ENCODE results near the gene DDA1. TPM values are rescaled to one million over a fixed set of nuclear protein-coding genes. Genes with fewer than 3 reads are reported as not detected.

Gene DDA1
- total and polyA plus RNA-seq, 2 of the 13 experiments (the other 11 are each of a cell fraction or from before 2014, with no cell fraction given), result 24.5 to 26.0 TPM

GRCh38 chr19:17340302-17340870 is 31.0 kb downstream of the DDA1 start (continued):
- TF ChIP-seq NR2F6 (IDR thresholded peaks at IDR 0.05) (no peak), NR2F6 (CRISPR knock-in tag; IDR thresholded peaks at IDR 0.05) (no peak), HIC2 (CRISPR knock-in tag; IDR thresholded peaks at IDR 0.05; ENCODE audit: low read depth) (peak; percentile 93), PBX3 (CRISPR knock-in tag; IDR thresholded peaks at IDR 0.05; ENCODE audit: borderline replicate concordance) (no peak), BRCA1 (CRISPR knock-in tag; IDR thresholded peaks at IDR 0.05) (no peak), ZNF329 (CRISPR knock-in tag; IDR thresholded peaks at IDR 0.05; ENCODE audit: low read depth) (no peak), SRSF1 (optimal IDR thresholded peaks at IDR 0.05; ENCODE audit: low read depth, low read length) (no peak), SALL2 (CRISPR knock-in tag; IDR thresholded peaks at IDR 0.05) (peak; percentile 24; the same call in 1 of the 2 replicates), ISL2 (CRISPR knock-in tag; IDR thresholded peaks at IDR 0.05) (no peak), ETS1 (CRISPR knock-in tag; IDR thresholded peaks at IDR 0.05) (no peak), ARNT2 (CRISPR knock-in tag; IDR thresholded peaks at IDR 0.05; ENCODE audit: low read depth) (no peak), NRL (CRISPR knock-in tag; IDR thresholded peaks at IDR 0.05; ENCODE audit: borderline replicate concordance) (no peak), MLLT10 (CRISPR knock-in tag; IDR thresholded peaks at IDR 0.05) (no peak), HDAC1 (CRISPR knock-in tag; IDR thresholded peaks at IDR 0.05) (no peak), ZNF780A (CRISPR knock-in tag; IDR thresholded peaks at IDR 0.05) (no peak), ZNF605 (CRISPR knock-in tag; IDR thresholded peaks at IDR 0.05) (no peak), SNAPC2 (CRISPR knock-in tag; IDR thresholded peaks at IDR 0.05) (no peak), JUN (CRISPR knock-in tag; IDR thresholded peaks at IDR 0.05) (no peak), NCOA1 (CRISPR knock-in tag; IDR thresholded peaks at IDR 0.05) (no peak), YY1 (IDR thresholded peaks at IDR 0.05; ENCODE audit: insufficient read depth, insufficient replicate concordance, low read depth, low read length) (no peak), RAD21 (CRISPR knock-in tag; IDR thresholded peaks at IDR 0.05) (no peak), EHMT2 (IDR thresholded peaks at IDR 0.05; ENCODE audit: borderline replicate concordance, low read depth, low read length) (no peak), NFYB (CRISPR knock-in tag; IDR thresholded peaks at IDR 0.05) (no peak), HNRNPUL1 (IDR thresholded peaks at IDR 0.05; ENCODE audit: low read depth, low read length) (no peak), ZSCAN21 (CRISPR knock-in tag; IDR thresholded peaks at IDR 0.05; ENCODE audit: borderline replicate concordance) (0 out of 2 replicates have a peak, but pooled peaks have one; percentile 52), SP4 (CRISPR knock-in tag; IDR thresholded peaks at IDR 0.05) (0 out of 2 replicates have a peak, but pooled peaks have one; percentile 52), TBP (CRISPR knock-in tag; IDR thresholded peaks at IDR 0.05) (no peak), ZNF335 (CRISPR knock-in tag; IDR thresholded peaks at IDR 0.05) (no peak)
